HepG2 (cell line): Measurements from ENCODE around the gene AP1AR.

Experiments
- CEBPZ ChIP-seq: IDR thresholded peaks from 2 replicates; pipeline ENCODE4 v1.6.1; 2012; ENCODE audit warnings: low read length, improper control_type of control experiment
- CENPT ChIP-seq: sonication (generic); formaldehyde crosslinking; IDR thresholded peaks from 2 replicates; pipeline ENCODE4 v1.8.0; 2022; ENCODE audit warnings: low read depth, mild to moderate bottlenecking, moderate library complexity, missing genetic modification reagents

DNA sequence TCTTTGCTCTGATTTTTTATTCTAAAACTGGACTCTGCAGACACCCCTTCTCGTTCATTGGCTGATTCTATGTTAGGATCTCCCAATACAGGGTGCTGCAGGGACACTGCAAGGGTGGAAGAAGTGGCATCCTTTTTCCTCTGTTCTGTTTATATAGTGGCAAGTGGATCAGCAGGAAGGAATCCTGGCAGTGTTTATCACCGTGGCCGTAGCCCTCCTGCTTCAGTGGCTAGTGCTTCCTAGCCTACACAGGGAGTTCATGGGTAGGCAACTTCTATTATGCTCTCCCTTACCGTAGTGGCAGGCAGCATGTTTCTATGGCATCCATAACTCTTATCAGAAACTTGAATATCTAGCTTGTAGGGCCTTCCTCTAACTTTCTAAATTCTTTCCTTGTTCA lies 6.4 kb upstream of the AP1AR start:
- TF ChIP-seq CENPT (CRISPR knock-in tag) (no peak), CEBPZ (no peak)
